B cell (primary cell): ENCODE data around the gene BRD9.

Experiments used
- CTCF ChIP-seq: fragments of 200-600 bp; IDR thresholded peaks from one replicate; pipeline ENCODE4 v1.8.0; 2022; ENCODE audit warnings: antibody characterized with exemption, mild to moderate bottlenecking
- EZH2 ChIP-seq: IDR thresholded peaks from 2 replicates; pipeline ENCODE4 v1.6.1; 2012; ENCODE audit warnings: borderline replicate concordance, low read depth, mild to moderate bottlenecking, moderate library complexity, low read length; ENCODE audit not compliant: insufficient read depth, poor library complexity, severe bottlenecking

GRCh38 chr5:865771-866170 lies 26.8 kb downstream of the BRD9 start:
- no peak for TF ChIP-seq CTCF
- no peak for TF ChIP-seq EZH2
